WI38 (cell line): ENCODE measurements around the gene PNLIPRP1.

Experiments
- H3K4me3 ChIP-seq: 2 replicates; pipeline ENCODE4 v1.5.1; 2011; ENCODE audit warnings: low read depth, mild to moderate bottlenecking, control low read depth, low read length
- CTCF ChIP-seq: IDR thresholded peaks from 2 replicates; pipeline ENCODE4 v1.5.1; 2012; ENCODE audit warnings: low read depth, mild to moderate bottlenecking, control low read depth, low read length

The PNLIPRP1 gene

GRCh38 chr10:116590590-116591444 lies at the start of gene PNLIPRP1:
Gene PNLIPRP1, plus strand, starts transcription at chr10:116590959. Its CDS starts 171 bp downstream, at chr10:116591130.
- no peak within 1 kb of the TSS for H3K4me3 ChIP-seq
- TF ChIP-seq CTCF = no peak

GRCh38 chr10:116542007-116542677 lies 48.6 kb upstream of the PNLIPRP1 start:
- H3K4me3 ChIP-seq = no peak overlapping the region
- TF ChIP-seq CTCF = no peak

GRCh38 chr10:116545122-116545521 lies 45.6 kb upstream of the PNLIPRP1 start:
- H3K4me3 ChIP-seq = no peak overlapping the region
- TF ChIP-seq CTCF = no peak

- no peak for TF ChIP-seq CTCF
- no peak within 1 kb of the TSS for H3K4me3 ChIP-seq
Measured at GRCh38 chr10:116545756-116546155, 45.0 kb upstream of the PNLIPRP1 start, which contains the start of gene PNLIP. Gene PNLIP, plus strand, starts transcription at chr10:116545931. Its CDS starts 162 bp downstream, at chr10:116546093.

GRCh38 chr10:116548301-116548700 lies 42.5 kb upstream of the PNLIPRP1 start:
- no peak for TF ChIP-seq CTCF
- no peak overlapping the region for H3K4me3 ChIP-seq

- no peak for TF ChIP-seq CTCF
Measured at GRCh38 chr10:116553378-116553980, 37.3 kb upstream of the PNLIPRP1 start.

More at GRCh38 chr10:116553378-116553980, 37.3 kb upstream of the PNLIPRP1 start:
- H3K4me3 ChIP-seq = no peak overlapping the region
